Smooth muscle cell (in vitro differentiated cells): ENCODE results near the gene GMDS. TPM values are rescaled to one million over a fixed set of nuclear protein-coding genes. Genes with fewer than 3 reads are reported as not detected.

Experiments used
- DNase-seq: peaks from one replicate; lab custom pipeline; 2025; ENCODE audit not compliant: unreplicated experiment; lab: John Stamatoyannopoulos, UW
- H2AFZ ChIP-seq: fragments of 200-600 bp; sonication (generic); 2 replicates; pipeline ENCODE4 v1.6.0; 2016; ENCODE audit warnings: antibody characterized with exemption, low read depth, mild to moderate bottlenecking
- H3F3A ChIP-seq: fragments of 200-600 bp; sonication (generic); 2 replicates; pipeline ENCODE4 v1.6.0; 2017; ENCODE audit warnings: antibody characterized with exemption, low read depth
- H3K27ac ChIP-seq: fragments of 200-600 bp; sonication (generic); 2 replicates; pipeline ENCODE4 v1.5.1; 2016; ENCODE audit warnings: low read depth, mild to moderate bottlenecking
- H3K27me3 ChIP-seq: fragments of 200-600 bp; sonication (generic); 2 replicates; pipeline ENCODE4 v1.6.1; 2016; ENCODE audit warnings: low read depth, mild to moderate bottlenecking
- H3K36me3 ChIP-seq: fragments of 200-600 bp; sonication (generic); 2 replicates; pipeline ENCODE4 v1.5.1; 2016; ENCODE audit warnings: low read depth
- H3K4me1 ChIP-seq: fragments of 200-600 bp; sonication (generic); 2 replicates; pipeline ENCODE4 v1.5.1; 2016; ENCODE audit warnings: low read depth
- H3K4me2 ChIP-seq: fragments of 200-600 bp; sonication (generic); 2 replicates; pipeline ENCODE4 v1.6.0; 2016; ENCODE audit warnings: mild to moderate bottlenecking
- H3K4me3 ChIP-seq: fragments of 200-600 bp; sonication (generic); 2 replicates; pipeline ENCODE4 v1.5.1; 2016; ENCODE audit warnings: mild to moderate bottlenecking
- H3K79me2 ChIP-seq: fragments of 200-600 bp; sonication (generic); 2 replicates; pipeline ENCODE4 v1.6.0; 2016; ENCODE audit warnings: low read depth, mild to moderate bottlenecking
- H3K9ac ChIP-seq: fragments of 200-600 bp; sonication (generic); 2 replicates; pipeline ENCODE4 v1.6.0; 2016; ENCODE audit warnings: low read depth
- H3K9me3 ChIP-seq: fragments of 200-600 bp; sonication (generic); replicated peaks from 2 replicates; pipeline ENCODE4 v1.5.1; 2016; ENCODE audit warnings: low read depth
- H4K20me1 ChIP-seq: fragments of 200-600 bp; sonication (generic); 2 replicates; pipeline ENCODE4 v1.6.0; 2016; ENCODE audit warnings: low read depth
- WGBS: methylation state at CpG from one replicate; pipeline ENCODE4 v1.1.7; 2016; ENCODE audit warnings: low lambda C conversion rate; 5-methylcytosine and 5-hydroxymethylcytosine counted together
- polyA plus RNA-seq: library from polyadenylated mRNA; unstranded; fragments of >200 nt; fragmentation: Nextera tagmentation; extraction: Ambion mirVana; gene quantifications from 2 replicates; pipeline ENCODE4 v1.2.1, GENCODE V29; 2016
- total RNA-seq: library from RNA; depleted of rRNA; stranded (reverse); fragments of >200 nt; gene quantifications from 2 replicates; pipeline ENCODE4 v1.2.3, GENCODE V29; 2014
- TF ChIP-seq, protein P1 (sequence below): fragments of 200-600 bp; sonication (generic); IDR thresholded peaks from 2 replicates; pipeline ENCODE4 v1.5.1; 2017; ENCODE audit warnings: borderline replicate concordance, mild to moderate bottlenecking, antibody characterized with exemption; ENCODE audit not compliant: insufficient read depth, poor library complexity, severe bottlenecking

GMDS gene
- total and polyA plus RNA-seq, 2 experiments from 2014 or later: 3.7 to 8.5 TPM

DNA sequence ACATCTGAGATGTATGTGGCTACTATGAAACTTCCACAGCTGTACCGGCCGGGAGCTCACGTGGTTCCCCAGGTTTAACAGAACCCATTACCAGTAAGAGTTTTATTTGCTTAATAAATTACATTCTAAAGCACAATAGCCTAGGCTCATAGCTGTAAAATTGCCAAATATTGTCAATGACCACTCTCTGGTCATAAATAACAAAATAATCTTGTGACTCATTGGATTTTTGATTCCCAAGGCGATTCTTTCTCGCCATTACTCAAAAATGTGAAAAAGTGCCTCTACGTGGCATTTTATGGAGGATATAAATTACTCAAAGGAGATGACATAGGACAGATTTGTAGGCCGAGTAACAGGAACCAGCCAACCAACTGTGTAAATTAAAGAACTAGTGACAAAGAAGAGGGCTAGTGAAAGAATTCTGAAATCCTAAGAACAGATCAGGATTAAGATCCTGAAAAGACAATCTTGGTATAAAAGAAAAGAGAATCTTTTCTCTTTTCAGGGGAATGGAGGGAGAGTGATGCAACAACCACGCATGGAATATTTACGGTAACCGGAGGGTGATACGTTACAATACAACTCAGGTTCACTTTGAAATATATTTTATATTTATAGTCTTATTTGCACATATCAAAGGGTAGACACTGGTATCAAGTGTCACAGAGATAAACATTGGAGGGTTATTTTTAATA, 436.0 kb downstream of the GMDS start:
- DNase-seq: no peak
- Histone ChIP-seq H3K9ac (no peak overlapping the region), H3K4me2 (no peak overlapping the region), H3K27me3 (peaks cover 18% of the 10 kb centered on the region), H3K4me3 (no peak overlapping the region), H3K79me2 (no peaks in the 10 kb centered on the region), H4K20me1 (no peaks in the 10 kb centered on the region), H3K9me3 (no peaks in the 10 kb centered on the region), H3K27ac (no peak overlapping the region), H3K36me3 (no peaks in the 10 kb centered on the region), H2AFZ (no peak overlapping the region), H3F3A (no peaks in the 10 kb centered on the region), H3K4me1 (no peaks in the 10 kb centered on the region)
- TF ChIP-seq, protein P1, sequence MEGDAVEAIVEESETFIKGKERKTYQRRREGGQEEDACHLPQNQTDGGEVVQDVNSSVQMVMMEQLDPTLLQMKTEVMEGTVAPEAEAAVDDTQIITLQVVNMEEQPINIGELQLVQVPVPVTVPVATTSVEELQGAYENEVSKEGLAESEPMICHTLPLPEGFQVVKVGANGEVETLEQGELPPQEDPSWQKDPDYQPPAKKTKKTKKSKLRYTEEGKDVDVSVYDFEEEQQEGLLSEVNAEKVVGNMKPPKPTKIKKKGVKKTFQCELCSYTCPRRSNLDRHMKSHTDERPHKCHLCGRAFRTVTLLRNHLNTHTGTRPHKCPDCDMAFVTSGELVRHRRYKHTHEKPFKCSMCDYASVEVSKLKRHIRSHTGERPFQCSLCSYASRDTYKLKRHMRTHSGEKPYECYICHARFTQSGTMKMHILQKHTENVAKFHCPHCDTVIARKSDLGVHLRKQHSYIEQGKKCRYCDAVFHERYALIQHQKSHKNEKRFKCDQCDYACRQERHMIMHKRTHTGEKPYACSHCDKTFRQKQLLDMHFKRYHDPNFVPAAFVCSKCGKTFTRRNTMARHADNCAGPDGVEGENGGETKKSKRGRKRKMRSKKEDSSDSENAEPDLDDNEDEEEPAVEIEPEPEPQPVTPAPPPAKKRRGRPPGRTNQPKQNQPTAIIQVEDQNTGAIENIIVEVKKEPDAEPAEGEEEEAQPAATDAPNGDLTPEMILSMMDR: no peak
- 87% methylated on average over 11 of the region's 11 CpGs for WGBS

GRCh38 chr6:1806935-1807334, 438.5 kb downstream of the GMDS start:
- TF ChIP-seq, protein P1: no peak
- H3F3A ChIP-seq: no peaks in the 10 kb centered on the region
- no peaks in the 10 kb centered on the region for H3K79me2 ChIP-seq
- H3K9me3 ChIP-seq: no peaks in the 10 kb centered on the region
- H3K4me2 ChIP-seq: no peak overlapping the region
- no peak for DNase-seq
- H4K20me1 ChIP-seq: no peaks in the 10 kb centered on the region
- peaks cover 2% of the 10 kb centered on the region for H3K27me3 ChIP-seq
- H3K27ac ChIP-seq: no peak overlapping the region
- 96% methylated on average over 6 of the region's 6 CpGs for whole genome bisulfite sequencing
- no peak overlapping the region for H2AFZ ChIP-seq
- no peak overlapping the region for H3K4me3 ChIP-seq
- no peaks in the 10 kb centered on the region for H3K4me1 ChIP-seq
- H3K9ac ChIP-seq: no peak overlapping the region
- no peaks in the 10 kb centered on the region for H3K36me3 ChIP-seq

DNA sequence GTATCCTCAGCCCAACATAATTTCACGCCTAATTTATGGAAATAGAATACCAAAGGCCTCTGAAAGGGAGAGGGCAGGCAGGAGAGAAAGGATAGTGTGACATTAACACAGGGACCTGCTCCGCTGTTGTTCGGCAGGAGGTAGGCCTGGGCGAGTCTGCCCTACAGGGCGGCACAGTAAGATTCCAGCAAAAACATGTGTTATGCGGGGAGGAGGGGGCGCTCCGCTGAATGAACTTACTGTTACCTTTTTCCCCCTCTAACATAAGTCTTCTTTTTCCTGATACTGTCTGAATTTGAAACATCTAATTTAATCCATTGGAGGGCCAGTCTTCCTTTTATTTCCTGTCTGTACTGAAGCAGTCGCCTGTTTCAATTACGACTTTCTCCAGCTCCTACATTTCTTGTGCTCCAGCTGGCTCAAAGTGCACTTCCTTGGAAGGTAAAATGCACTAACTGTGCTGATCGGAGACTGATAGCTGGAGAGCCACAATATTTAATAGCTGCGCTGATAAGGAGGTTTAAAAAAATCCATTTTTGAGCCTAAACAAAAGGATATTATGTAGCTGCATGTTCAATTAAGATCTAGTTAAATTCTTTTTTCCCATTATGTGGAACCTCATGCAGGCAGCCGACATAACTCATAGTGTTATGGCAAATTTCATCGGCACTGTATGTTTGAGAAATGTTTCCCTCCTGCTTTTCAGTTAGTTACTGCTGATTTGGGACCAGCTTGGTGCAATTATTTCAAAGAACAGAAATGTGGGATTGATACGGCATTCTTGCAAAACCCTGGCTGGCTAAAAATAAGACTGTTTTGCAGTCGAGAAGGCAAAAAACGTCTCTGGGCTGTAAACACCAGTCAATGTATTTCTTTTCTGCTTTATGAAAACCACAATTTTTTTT, 442.7 kb downstream of the GMDS start:
- no peak overlapping the region for H3K4me3 ChIP-seq
- H3K9ac ChIP-seq: no peak overlapping the region
- TF ChIP-seq, protein P1: no peak
- 78% methylated on average over 17 of the region's 17 CpGs for WGBS
- H3K27ac ChIP-seq: no peak overlapping the region
- H3K4me2 ChIP-seq: no peak overlapping the region
- H3K79me2 ChIP-seq: no peaks in the 10 kb centered on the region
- H2AFZ ChIP-seq: no peak overlapping the region
- peaks cover 9% of the 10 kb centered on the region for H3K27me3 ChIP-seq
- H4K20me1 ChIP-seq: no peaks in the 10 kb centered on the region
- H3K9me3 ChIP-seq: no peaks in the 10 kb centered on the region
- no peak for DNase-seq
- H3F3A ChIP-seq: no peaks in the 10 kb centered on the region
- no peaks in the 10 kb centered on the region for H3K4me1 ChIP-seq
- no peaks in the 10 kb centered on the region for H3K36me3 ChIP-seq
